Measurements from ENCODE around the gene C1orf159. TPM values are rescaled to one million over a fixed set of nuclear protein-coding genes. Genes with fewer than 3 reads are reported as not detected.

The C1orf159 gene
- total and polyA plus RNA-seq, 9 of the 15 experiments (the other 6 are each of a cell fraction or from before 2014, with no cell fraction given), result 0.28 to 54.9 (median 10.6) TPM

- TF ChIP-seq CBFB (CRISPR knock-in tag; IDR thresholded peaks at IDR 0.05) (0 out of 2 replicates have a peak, but pooled peaks have one; percentile 19), ZNF518B (CRISPR knock-in tag; IDR thresholded peaks at IDR 0.05) (no peak), SPI1 (IDR thresholded peaks at IDR 0.05; ENCODE audit: borderline replicate concordance, low read depth, low read length) (no peak), SAFB (IDR thresholded peaks at IDR 0.05; ENCODE audit: borderline replicate concordance, low read depth, low read length) (0 out of 2 replicates have a peak, but pooled peaks have one; percentile 48), POLR2AphosphoS5 (IDR thresholded peaks at IDR 0.05; ENCODE audit: control insufficient read depth, insufficient read depth, low read depth, low read length) (no peak), BRD4 (IDR thresholded peaks at IDR 0.05) (no peak), RBFOX2 (IDR thresholded peaks at IDR 0.05; ENCODE audit: low read depth, low read length) (0 out of 2 replicates have a peak, but pooled peaks have one; percentile 33), STAT5A (IDR thresholded peaks at IDR 0.05; ENCODE audit: borderline replicate concordance, low read length) (no peak), BHLHE40 (IDR thresholded peaks at IDR 0.05; ENCODE audit: low read length) (no peak), PCBP1 (IDR thresholded peaks at IDR 0.05; ENCODE audit: low read depth, low read length, poor library complexity, severe bottlenecking) (peak; percentile 40), RBM14 (IDR thresholded peaks at IDR 0.05; ENCODE audit: borderline replicate concordance, insufficient read depth, low read depth, low read length) (0 out of 2 replicates have a peak, but pooled peaks have one; percentile 31)
Observed at GRCh38 chr1:1067284-1067859, 48.5 kb downstream of the C1orf159 start (continued).
